Fibroblast of skin of left biceps (primary cell): Measurements from ENCODE around the gene LILRB3.
"Not testable (repeated sequence)": the region's sequence is repeated elsewhere in the genome, so short reads cannot be mapped to it uniquely, and the experiment has no call there.

Experiments used
- DNase-seq, 2 experiments: peaks; one replicate each; pipeline ENCODE4 v3.0.0-alpha.2; 2013; ENCODE audit warnings: low read depth in 2 of 2

Gene LILRB3

GRCh38 chr19:54189735-54190502 lies 32.9 kb downstream of the LILRB3 start:
- DNase-seq, result peak; percentile 100

- no peak for DNase-seq
Measured at GRCh38 chr19:54189145-54189734, 33.6 kb downstream of the LILRB3 start, which contains the start of gene MBOAT7. MBOAT7 (minus strand) TSS chr19:54189580; CDS start chr19:54188508, 1,072 bp downstream.

DNA sequence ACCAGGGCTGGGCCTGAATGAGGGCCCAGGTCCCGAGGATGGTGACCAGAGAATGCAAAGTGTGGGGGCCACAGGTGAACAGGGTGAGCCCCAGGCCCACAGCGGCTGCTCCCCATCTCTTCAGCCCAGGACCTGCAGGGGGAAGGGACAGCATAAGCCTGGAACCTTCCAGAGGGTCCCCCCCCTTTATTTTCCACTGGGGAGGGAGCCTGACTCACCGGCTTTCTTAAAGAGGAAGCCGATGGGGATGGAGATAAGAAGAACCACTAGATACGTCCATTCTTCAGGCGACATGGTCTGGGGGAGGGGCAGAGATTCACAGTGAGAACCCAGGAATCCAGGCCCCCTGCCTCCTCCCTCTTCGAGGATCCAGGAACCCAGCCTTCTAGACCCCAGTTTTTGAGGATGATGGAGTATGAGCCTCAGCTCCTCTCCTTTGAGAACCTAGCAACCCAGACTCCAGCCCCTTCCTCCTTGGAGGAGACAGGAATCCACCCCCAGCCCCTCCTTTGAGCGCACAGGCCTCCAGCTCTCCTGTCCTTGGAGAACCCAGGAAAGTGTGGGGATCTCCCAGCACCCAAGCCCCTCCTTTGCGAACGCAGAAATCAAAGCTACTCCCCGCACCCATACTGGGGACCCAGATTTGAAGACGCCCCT lies 34.5 kb downstream of the LILRB3 start:
- DNase-seq, result no peak

GRCh38 chr19:54186934-54187381 lies 35.8 kb downstream of the LILRB3 start:
- DNase-seq, result no peak

DNA sequence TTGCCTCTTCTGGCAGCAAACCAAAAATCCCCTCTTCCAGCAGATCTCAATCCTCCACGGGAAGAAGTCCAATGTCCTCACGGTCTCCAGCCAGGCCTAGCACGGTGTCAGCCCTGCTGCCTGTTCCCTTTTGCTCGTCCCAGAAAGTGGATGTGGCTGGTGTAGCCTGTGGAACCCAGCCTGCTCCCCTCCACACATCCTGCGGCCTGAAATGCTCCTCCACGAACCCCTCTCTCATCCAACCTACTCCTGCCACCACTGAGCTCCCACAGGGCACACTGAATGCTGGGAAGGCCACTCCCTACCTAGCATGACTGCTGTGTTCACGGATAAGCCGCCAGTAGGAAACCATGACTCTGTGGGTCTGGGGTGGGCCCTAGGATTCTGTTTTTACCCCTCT lies 36.5 kb downstream of the LILRB3 start:
- DNase-seq, result no peak

DNA sequence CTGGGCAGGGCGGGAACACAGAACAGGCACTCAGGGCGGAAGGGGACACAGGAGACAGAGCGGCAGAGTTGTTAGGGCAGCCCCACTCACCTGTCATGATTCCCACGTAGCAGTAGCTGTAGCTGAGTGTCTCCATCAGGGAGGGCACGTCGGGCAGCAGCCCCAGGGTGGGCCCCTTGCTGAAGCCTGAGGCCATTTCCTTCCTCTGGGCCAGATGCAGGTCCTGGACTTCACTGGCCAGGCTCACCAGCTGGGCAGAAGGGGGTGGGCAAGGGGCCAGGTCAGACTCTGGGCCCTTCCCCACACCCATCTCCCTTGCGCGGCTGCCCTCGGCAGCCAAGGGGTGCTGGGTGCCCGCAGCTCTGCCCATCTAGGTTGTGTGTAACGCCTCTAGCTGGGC lies 39.4 kb downstream of the LILRB3 start:
- DNase-seq, result no peak

DNA sequence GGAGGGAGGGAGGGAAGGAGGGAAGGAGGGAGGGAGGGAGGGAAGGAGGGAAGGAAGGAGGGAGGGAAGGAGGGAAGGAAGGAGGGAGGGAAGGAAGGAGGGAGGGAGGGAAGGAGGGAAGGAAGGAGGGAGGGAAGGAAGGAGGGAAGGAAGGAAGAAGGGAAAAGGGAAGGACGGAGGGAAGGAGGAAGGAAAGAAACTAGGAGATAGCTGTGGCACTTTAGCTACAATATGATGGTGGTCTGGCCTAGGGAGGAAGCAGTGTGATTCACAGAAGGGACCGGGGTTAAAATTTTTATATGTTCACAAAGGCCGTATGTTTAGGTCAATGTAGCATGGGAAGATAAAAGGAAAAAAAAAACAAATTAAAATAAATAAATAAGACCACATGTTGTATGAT lies 40.9 kb downstream of the LILRB3 start:
- not testable (repeated sequence) for DNase-seq

GRCh38 chr19:54180691-54181091 lies 42.1 kb downstream of the LILRB3 start:
- DNase-seq, result no peak

GRCh38 chr19:54179921-54180461 lies 42.8 kb downstream of the LILRB3 start:
- no peak for DNase-seq

GRCh38 chr19:54179262-54179852 lies 43.5 kb downstream of the LILRB3 start:
- DNase-seq, result no peak

GRCh38 chr19:54178581-54179261 lies 44.1 kb downstream of the LILRB3 start:
- DNase-seq, result no peak

DNA sequence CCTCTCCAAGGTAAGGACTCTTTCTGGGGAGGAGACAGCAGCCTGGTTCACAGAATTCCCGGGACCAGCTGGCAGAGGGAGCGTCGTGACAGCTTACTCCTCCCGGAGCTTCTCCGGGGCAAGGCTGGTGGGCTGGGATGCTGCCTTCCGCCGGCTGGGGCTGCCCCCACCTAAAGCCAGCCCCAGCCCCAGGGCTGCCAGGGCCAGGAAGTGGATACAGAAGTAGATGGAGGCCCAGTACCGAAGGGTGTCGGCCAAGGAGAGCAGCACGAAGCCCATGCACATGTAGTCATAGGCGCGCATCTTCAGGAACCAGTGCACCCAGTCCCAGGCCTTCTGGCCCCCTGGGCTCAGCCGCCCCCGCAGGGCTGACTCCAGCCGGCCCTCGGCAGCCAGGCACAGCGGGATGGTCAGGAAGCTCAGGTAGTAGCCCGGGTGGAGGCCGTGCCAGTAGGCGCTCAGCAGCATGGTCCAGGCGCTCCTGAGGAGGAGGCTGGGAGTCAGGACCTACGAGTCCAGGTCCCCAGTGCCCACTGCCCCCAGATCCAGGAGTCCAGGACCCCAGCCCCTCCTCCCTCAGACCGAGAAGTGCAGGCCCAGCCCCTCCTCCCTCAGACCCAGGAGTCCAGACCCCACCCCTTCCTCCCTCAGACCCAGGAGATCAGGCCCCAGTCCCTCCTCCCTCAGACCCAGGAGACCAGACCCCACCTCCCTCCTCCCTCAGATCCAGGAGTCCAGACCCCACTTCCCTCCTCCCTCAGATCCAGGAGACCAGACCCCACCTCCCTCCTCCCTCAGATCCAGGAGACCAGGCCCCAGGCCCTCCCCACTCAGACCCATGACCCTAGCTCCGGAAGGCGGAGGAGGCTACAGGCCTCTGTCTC lies 48.6 kb downstream of the LILRB3 start:
- no peak for DNase-seq

GRCh38 chr19:54173359-54173699 lies 49.5 kb downstream of the LILRB3 start:
- DNase-seq, result no peak

- no peak for DNase-seq
Measured at GRCh38 chr19:54172471-54173358, 50.1 kb downstream of the LILRB3 start, which contains the start of gene TMC4. TMC4 (minus strand) TSS chr19:54173160; CDS start chr19:54173117, 43 bp downstream.

- DNase-seq, result not testable (repeated sequence)
Measured at GRCh38 chr19:54171736-54172431, 50.9 kb downstream of the LILRB3 start.

DNA sequence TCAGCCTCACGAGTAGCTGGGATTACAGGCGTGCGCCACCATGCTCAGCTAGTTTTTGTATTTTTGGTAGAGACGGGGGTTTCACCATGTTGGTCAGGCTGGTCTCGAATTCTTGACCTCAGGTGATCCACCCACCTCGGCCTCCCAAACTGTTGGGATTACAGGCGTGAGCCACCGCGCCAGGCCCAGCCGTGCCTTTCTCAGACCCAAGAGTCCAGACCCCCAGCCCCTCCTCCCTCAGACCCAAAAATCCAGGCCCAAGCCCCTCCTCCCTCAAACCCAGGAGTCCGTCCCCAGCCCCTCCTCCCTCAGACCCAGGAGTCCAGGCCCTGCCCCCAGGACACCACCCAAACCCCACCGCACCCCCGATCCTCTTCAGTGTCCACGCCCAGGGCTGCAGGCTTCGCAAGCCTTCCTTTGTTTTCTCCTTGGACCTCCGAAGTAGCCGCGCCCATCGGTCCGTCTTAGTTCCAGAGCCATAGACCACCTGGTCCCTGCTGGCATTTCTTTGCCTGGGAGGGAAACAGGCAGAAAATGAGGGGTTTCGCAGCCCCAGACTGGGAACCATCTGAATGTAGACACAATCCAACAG lies 53.6 kb downstream of the LILRB3 start:
- DNase-seq, result no peak

- peak; percentile 30 to 40 for DNase-seq
Measured at GRCh38 chr19:54168174-54168917, 54.5 kb downstream of the LILRB3 start.
